H4 (cell line): ENCODE results near the gene LCN1. TPM values are rescaled to one million over a fixed set of nuclear protein-coding genes. Genes with fewer than 3 reads are reported as not detected.
A peak's percentile ranks its signal among the peaks of the same experiment; 100 is the strongest.
"Not testable (repeated sequence)": the region's sequence is repeated elsewhere in the genome, so short reads cannot be mapped to it uniquely, and the experiment has no call there.

Experiments
- DNase-seq: peaks from one replicate; pipeline ENCODE4 v3.0.0-alpha.2; 2015; ENCODE audit warnings: low spot score
- total RNA-seq: library from RNA; depleted of rRNA; stranded (reverse); fragments of >200 nt; shearing (Covaris generic); gene quantifications from 2 replicates; pipeline ENCODE4 v1.2.3, GENCODE V29; 2014

The LCN1 gene
- total RNA-seq, 1 experiment from 2014 or later = not detected

DNA sequence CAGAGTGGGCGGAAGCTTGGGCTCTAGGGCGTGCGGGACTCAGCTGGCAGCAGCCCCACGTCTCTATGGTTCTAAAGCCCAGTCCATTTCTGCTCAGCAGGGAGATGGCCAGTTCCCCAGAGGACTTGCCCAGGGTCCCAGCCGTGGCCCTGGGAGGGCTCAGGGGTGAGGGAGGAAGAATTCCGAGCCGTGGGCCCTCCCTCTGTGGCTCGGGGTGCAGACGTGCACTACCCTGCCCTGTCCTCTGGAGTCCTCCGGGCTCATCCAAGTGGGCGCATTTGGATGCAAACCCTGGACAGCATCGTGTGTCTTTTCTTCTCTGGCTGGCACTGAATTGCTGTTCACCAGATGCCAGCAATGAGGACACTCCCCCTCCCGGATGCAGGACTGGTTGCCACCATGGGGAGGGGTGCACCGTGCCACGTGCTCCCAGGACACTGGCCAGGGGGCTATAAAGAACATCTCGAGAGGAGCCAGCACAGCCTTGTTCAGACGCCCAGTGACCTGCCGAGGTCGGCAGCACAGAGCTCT lies 24.5 kb downstream of the LCN1 start, which contains the start of gene OBP2A:
TSS of gene OBP2A (plus strand) at position 481 of the 531 bp plus-strand sequence. CDS start 55 bp downstream, outside the sequence.
- DNase-seq = not testable (repeated sequence)

DNA sequence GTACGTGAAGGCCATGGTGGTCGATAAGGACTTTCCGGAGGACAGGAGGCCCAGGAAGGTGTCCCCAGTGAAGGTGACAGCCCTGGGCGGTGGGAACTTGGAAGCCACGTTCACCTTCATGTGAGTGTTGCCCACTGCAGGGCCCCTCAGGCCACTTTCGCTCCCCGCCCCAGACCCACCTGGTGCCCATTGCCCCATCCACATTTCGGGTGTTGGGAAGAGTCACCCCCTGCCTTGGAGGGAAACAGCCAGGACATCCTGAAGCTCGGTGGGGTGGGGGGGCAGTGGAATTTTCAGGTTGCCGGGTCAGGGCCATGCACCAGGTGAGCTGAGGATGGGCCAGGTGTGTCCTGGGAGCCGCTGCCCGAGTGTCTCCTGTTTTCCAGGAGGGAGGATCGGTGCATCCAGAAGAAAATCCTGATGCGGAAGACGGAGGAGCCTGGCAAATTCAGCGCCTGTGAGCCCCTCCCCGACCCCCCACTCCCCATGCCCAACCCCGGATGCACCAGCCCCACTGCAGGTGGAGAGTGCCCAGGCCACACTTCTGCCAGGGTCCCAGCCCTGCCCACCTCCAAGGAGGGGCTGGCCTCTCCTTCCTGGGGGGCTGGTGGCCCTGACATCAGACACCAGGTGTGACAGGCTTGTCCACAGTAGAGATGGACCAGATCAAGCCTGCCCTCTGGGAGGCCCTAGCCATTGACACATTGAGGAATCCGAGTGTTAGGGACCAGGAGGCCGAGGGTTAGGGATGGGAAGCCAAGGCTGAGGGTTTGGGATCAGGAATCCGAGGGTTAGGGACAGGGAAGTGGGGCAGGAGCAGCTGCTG lies 25.8 kb downstream of the LCN1 start:
- DNase-seq = not testable (repeated sequence)

- no peak for DNase-seq
Observed at GRCh38 chr9:135547756-135548736, 26.8 kb downstream of the LCN1 start.

DNA sequence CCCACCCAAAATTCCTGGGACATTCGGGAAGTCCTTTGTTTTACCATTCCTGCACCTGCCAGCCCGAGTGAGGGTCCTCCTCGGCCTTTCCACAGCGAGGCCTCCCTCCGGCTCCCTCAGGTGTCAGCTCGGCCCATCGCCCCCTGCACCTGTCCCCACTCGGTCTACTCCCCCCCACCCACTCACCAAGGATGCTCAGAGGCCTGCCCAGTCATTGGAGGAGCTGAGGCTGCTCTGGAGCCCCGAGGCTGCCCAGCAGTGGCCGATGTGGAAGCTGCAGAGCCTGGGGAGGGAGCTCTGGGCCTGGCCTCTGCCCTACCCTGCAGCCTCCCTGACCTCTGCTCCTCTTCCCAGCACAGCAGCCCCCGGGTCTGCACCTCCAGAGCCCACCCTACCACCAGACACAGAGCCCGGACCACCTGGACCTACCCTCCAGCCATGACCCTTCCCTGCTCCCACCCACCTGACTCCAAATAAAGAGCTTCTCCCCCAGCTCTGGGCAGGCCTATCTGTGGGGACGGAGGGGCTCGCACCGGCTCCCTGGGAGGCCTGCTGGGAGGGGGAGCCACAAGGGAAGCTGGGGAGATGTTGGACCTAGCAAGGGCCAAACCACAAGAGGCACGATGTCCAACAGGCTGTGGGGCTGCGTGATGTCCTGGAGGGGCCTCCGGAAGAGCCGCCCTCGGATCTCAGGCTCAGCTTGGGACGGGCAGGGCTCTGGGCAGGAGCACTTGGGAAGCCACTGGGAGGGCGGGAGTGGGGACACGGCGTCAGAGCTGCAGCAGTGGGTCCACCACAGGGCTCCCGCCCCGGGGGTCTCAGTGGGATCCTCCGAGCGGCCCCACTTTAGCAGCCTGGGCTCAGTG lies 28.5 kb downstream of the LCN1 start:
- not testable (repeated sequence) for DNase-seq

GRCh38 chr9:135550344-135550918 lies 29.2 kb downstream of the LCN1 start:
- DNase-seq = no peak

DNA sequence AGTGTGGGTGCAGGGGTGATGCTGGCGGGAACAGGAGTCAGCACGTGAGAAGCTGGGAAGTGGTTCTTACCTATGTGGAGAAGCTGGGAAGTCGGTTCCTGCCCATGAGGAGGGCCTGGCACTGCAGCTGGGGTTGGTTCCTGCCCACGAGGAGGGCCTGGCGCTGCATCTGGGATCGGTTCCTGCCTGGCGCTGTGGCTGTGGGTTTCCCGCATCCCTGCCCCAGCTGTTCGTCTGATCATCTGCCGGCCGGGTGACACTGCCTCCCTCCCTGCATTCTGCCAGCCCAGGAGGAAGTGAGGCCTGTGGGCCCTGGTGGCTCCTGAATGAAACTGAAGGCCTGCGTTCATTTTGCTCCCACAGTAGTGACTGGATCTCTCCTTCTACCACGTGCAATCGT lies 29.8 kb downstream of the LCN1 start:
- DNase-seq = no peak

GRCh38 chr9:135551456-135551855 lies 30.2 kb downstream of the LCN1 start:
- no peak for DNase-seq

DNA sequence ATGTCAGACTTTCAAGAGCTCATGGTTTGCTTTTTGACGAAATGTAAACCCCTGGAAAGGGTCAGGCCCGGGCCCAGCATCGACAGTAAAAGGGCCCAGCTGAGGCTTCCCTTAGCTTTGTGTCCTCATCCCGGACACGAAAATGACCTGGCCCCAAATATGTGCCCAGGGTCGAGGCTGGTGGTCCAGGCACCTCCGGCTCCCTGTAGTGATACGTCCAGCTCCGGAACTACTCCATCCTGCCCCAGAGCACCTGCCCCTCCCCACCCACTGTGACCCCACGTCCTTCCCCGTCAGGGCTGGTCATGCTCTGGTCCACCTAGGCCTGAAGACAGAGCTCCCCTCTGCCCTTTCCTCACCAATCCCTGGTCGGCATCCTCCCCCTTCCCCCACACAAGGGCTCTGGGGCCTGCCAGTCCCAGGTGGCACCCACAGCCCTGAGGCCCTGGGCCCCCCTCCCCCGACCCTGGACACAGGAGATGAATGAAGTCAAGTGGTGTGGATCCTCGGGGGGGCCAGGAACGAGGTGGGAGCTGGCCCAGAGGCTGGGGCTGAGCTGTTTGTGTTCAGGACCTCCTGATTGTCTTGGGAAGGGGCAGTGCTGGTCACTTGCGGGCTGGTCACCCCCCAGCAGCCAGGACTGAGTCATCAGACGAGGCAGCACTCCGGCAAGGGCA lies 30.9 kb downstream of the LCN1 start:
- no peak for DNase-seq

GRCh38 chr9:135552698-135553171 lies 31.5 kb downstream of the LCN1 start:
- no peak for DNase-seq

DNA sequence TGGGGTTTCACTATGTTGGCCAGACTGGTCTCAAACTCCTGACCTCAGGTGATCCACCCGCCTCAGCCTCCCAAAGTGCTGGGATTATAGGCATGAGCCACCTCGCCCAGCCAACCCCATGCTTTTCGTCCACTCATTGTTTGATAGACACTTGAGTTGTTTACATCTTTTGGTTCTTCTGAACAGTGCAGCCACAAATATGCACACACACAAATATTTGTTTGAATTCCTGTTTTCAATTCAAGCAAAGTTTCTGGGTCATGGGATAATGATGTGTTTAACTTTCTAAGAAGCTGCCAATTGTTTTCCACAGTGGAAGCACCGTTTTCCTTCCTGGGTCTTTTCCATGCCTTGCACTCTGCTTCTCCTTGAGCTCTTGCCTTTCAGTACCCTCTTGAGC lies 33.5 kb downstream of the LCN1 start:
- peak; percentile 62 for DNase-seq

GRCh38 chr9:135555203-135555602 lies 34.0 kb downstream of the LCN1 start:
- DNase-seq = peak; percentile 54

DNA sequence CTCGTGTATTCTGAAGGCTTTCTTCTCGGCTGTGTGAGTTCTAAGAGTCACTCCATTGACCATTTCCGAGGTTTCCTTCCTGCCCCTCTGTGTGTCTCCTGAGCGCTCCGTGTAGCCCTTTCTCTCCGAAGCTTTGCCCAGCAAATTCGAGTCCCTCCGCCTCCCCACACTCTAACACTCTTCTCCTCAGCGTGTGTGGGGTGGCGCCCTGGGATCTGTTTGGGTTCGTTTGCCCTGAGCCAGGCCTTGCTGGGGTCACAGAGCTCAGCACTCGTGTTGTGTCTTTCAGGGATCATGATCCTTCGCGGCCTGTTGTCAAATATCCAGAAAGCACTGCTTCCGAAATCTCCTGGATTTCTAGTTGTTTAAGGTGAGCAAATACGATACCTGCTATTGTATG lies 34.7 kb downstream of the LCN1 start:
- no peak for DNase-seq

DNA sequence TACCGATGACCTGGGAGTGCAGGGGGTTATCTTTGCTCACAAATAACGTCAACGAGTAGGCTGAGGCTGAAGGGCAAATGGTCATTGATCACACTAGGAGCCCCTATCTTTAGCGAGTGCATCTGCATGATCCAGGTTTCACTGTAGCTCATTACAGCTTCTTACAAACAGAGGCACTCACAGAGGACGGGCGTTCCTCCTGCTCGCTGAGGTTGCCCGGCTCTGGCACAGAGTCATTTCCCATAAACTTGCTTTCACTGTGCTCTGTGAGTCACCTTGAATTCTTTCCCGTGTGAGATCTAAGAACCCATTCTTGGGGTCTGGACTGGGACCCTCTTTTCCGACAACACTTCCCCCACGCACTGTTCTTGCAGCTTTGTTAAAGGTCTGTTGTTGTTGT lies 38.4 kb downstream of the LCN1 start:
- no peak for DNase-seq

GRCh38 chr9:135561391-135562234 lies 40.4 kb downstream of the LCN1 start, which contains the start of gene PAEP:
PAEP (plus strand) TSS chr9:135561756.
- DNase-seq = no peak

- DNase-seq = no peak
Observed at GRCh38 chr9:135562235-135562745, 41.0 kb downstream of the LCN1 start.

DNA sequence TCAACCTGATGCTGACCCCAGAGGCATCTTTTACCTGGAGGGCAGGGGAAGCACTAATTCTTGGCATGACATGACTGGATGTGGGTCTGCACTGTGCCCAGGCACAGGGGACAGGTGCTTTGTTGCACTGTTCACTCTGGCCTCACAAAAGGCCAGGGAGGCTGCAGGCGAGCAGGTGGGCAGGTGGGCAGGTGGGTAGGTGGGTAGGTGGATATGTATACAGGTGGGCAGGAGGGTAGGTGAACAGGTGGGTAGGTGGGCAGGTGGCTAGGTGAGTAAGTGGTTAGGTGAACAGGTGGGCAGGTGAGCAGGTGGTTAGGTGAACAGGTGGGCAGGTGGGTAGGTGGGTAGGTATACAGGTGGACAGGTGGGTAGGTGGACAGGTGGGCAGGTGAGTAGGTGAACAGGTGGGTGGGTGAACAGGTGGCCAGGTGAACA lies 41.8 kb downstream of the LCN1 start:
- no peak for DNase-seq

- DNase-seq = no peak
Observed at GRCh38 chr9:135563858-135564257, 42.6 kb downstream of the LCN1 start.

- DNase-seq = no peak
Observed at GRCh38 chr9:135565141-135565628, 43.9 kb downstream of the LCN1 start.

DNA sequence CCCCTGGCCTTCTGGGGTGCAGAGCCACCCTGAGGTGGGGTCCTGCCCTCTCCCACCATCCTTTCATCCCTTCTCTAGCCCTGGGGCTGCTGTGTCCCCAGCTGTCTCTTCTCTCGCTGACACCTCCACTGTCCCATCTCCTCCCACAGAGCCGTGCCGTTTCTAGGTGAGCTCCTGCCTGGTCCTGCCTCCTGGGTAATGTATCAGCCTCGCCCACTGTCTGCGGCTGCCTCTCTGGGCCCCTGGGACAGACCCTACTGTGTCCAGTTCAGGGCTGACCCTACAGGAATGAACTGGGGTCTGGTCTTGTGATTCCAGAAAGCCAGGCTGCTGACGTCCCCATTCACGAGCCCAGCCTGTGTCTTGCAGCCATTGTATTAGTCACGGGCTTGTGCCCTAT lies 44.4 kb downstream of the LCN1 start:
- no peak for DNase-seq
